ENCODE results near the gene PTPRT.

PTPRT gene

GRCh38 chr20:43189554-43190331, at the start of gene PTPRT:
Gene PTPRT, minus strand, starts transcription at chr20:43189906. Its CDS starts 173 bp downstream, at chr20:43189733.
- no peak for DNase-seq

- no peak for DNase-seq
Observed at GRCh38 chr20:43238833-43239232, 49.1 kb upstream of the PTPRT start.

GRCh38 chr20:43238266-43238665, 48.6 kb upstream of the PTPRT start:
- DNase-seq, result no peak

GRCh38 chr20:43237651-43238168, 48.0 kb upstream of the PTPRT start:
- no peak for DNase-seq

- DNase-seq, result no peak
Observed at GRCh38 chr20:43235998-43236397, 46.3 kb upstream of the PTPRT start.

DNA sequence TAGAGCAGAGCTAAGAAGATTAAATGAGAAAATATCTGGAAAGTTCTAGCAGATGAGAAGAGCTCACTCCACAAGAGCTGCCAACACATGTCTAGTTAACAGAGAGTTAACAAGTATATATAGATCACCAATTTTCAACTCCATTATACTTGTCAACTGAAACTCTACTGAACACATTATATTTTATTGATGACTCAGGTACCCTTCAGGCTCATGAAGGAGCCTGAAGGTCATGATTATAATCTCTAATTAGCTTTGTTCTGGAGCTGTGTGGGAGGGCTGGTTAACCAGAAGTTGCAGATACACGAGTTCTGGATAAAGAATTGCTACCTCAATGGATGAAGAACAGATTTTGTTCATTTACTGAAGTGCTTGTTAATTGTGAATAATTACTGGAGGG, 42.1 kb upstream of the PTPRT start:
- no peak for DNase-seq

- DNase-seq, result no peak
Observed at GRCh38 chr20:43229696-43230095, 40.0 kb upstream of the PTPRT start.

DNA sequence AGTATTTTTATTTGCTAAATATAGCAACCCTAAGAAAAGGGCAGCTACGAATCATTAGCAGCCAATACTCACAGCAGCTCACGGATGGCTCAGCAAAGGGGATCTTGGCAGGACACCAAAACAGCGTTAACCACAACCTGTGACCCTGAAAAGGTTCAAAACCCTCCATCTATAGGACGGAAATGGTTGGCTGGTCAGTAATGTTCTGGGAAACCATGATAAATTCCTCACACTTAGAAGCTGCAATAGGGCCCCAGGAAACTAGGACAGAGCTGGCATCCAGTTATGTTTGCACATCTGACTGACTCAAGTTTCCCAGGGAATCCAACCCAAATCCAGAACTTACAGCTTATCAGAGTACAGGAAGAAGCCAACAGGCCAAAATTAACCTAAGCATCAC, 30.9 kb upstream of the PTPRT start:
- no peak for DNase-seq

GRCh38 chr20:43210901-43211300, 21.2 kb upstream of the PTPRT start:
- DNase-seq, result no peak

DNA sequence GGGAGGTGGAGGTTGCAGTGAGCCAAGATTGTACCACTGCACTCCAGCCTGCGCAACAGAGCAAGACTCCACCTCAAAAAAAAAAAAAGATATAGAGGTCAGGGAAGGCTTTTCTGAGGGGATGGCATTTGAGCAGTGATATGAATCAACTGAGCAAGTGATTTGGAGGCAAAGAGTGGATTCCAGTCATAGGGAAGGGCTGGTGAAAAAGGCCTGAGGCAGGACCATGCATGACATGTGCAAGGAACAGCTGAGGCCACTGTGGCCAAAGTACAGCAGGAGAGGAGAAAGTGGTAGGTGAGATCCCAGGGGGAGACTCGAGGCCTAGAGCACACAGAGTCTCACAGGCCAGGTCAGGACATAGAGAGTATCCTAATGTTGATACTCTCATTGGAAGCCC, 20.1 kb upstream of the PTPRT start:
- no peak for DNase-seq

DNA sequence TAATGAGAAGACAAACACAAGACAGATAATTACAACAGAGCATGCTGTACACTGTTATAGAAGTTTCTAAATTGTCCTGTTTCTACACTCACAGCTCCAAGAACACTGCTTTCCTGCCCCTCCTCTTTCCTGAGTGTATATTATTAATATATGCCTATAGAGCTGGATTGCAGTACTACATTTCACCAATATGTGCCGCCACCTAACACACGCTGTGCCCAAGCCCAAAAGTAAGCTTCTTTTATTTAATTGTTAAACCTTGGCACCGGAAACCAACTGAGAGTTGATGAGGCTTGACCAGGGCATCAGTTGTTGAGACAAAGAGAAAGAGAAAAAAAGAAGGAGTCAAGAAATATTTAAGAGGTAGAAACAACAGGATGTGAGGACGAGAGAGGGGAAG, 16.0 kb upstream of the PTPRT start:
- no peak for DNase-seq

GRCh38 chr20:43202100-43202499, 12.4 kb upstream of the PTPRT start:
- DNase-seq, result no peak

GRCh38 chr20:43198607-43199006, 8.9 kb upstream of the PTPRT start:
- no peak for DNase-seq

- DNase-seq, result no peak
Observed at GRCh38 chr20:43196243-43196642, 6.5 kb upstream of the PTPRT start.

DNA sequence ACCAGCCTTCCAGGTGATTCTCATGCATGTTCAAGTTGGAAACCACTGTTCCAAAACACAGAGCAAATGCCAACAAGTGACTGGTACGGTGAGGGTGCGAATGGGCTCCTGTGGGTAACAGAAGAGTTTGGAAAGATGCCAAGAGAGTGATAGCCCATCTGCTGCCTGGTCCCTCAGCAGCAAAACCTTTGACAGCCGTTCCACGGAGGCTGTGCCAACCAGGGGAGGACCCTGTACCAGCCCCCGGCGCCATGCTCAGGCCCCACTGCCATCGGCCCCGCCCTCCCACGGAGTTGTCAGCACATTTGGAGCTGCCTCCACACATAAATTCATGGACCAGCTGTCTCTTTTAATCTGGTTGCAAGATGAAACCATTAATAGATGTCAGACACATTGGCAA, 4.4 kb upstream of the PTPRT start:
- DNase-seq, result no peak

- no peak for DNase-seq
Observed at GRCh38 chr20:43193443-43193842, 3.7 kb upstream of the PTPRT start.

DNA sequence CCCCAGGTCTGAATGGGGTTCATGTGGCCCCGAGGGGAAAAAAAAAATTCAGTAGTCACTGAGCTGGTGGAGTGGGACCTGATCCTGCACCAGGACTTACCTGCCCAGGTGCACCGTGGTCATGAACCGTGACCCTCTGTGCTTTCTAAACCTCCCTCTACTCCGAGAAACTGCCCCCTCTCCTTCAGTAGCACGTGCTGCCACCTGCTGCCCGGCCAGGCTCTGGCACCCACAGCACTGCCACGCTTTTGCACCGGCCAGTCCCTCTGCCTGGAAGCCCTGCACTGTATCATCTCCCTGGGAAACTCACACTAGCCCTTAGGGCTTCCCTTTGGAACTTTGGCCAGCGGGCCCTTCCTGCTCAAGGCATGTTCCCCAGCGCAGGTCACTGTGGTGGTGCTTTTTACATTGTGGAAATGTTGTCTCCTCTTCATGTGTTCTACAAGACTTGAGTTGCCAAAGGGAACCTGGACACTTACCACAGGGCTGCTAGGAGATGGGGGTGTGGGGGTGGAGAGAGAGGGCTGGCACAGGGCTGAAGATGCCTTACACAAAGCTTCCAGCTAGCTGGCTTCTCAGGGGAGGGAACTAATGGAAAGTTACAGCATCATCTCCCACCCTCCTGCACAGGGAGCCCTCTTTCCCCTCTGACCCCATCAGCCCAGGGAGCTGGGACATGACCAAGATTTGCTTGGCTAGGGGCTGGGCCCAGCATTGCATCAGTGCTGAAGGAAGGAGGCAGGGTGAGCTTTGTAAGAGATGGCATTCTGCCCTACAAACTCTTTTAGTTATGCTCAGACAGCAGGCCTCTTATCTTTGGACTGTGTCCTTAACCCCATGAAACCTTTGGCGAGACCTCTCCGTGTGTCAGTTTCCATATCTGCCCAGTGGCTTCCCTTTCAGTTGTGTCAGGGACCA, 2.5 kb upstream of the PTPRT start:
- no peak for DNase-seq

GRCh38 chr20:43191143-43191542, 1.4 kb upstream of the PTPRT start:
- no peak for DNase-seq

- DNase-seq, result no peak
Observed at GRCh38 chr20:43190332-43190953, 737 bp upstream of the PTPRT start.

DNA sequence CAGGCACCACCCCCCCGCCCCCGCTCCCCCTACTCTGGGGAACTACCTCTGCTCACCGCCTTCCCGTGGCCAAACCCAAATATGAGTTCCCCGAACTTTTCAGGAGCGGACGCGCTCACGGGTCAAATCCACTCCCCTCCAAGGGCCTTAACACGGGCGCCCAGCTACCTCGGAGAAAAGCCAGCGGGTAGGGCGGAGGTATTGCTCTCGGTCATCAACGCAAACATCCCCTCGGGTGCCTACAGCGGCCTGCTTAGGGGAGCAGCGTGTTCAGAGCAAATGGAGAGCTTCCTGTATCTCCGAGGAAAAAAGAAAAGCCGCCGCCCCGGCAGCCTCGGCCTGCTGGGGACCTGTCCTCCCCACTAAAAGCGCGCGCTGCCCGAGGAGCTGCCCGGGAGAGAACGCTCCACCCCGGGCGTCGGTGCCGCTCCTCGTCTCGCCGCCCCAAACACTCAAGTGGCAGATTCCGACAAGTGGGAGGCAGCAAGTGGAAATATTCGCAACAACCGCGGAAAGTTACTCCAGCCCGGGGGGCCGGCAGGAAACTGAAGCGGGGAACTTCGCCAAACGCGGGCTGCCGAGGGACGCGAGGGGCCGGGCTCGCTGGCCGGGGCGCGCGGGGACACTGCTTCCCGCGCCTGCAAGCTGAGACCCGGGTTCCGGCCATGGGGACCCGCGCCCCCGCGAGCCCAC, 699 bp downstream of the PTPRT start:
- DNase-seq, result no peak

GRCh38 chr20:43188234-43188653, 1.5 kb downstream of the PTPRT start:
- no peak for DNase-seq

- DNase-seq, result peak; percentile 10
Observed at GRCh38 chr20:43187476-43188233, 2.1 kb downstream of the PTPRT start.

All from NCI-H1436 (cell line).